Stimulated activated CD4-positive, alpha-beta T cell treated with anti-CD3 and anti-CD28 coated beads, Interleukin-4, amount 100 ng/mL, for 4 hours (primary cell): ENCODE data around the gene PINK1.

ENCODE experiments used
- DNase-seq, 2 experiments: peaks; one replicate each; pipeline ENCODE4 v3.0.0-alpha.2; 2020

Gene PINK1

GRCh38 chr1:20683614-20684013, 50.4 kb downstream of the PINK1 start:
- no peak for DNase-seq

DNA sequence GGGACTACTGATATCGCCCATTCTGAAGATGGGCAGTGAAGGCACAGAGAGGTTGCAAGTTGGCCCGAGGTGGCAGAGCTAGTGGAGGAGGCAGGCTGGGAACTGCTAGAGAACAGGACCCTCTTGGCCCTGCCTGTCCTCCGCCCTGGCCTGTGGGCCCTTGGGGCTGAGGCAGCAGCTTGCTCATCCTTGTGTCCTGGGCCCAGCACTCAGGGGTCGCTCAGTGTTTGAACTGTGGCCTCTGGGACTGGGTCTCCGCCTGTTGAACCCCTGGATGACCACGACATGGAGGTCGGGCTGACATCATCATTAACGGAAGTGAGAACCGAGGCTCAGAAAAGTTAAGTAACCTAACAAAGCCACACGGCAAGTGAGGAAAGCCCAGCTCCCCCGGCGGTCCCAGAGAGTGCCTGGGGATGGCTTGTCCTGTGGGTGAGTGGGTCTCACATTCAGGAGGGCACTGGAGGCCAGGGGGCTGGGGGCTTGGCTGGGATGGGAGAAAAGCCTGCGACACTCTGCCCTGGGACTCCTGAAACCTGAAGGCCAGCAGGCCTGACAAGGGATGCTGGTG, 50.9 kb downstream of the PINK1 start:
- DNase-seq: no peak

- DNase-seq: no peak
Observed at GRCh38 chr1:20684651-20685050, 51.4 kb downstream of the PINK1 start.

DNA sequence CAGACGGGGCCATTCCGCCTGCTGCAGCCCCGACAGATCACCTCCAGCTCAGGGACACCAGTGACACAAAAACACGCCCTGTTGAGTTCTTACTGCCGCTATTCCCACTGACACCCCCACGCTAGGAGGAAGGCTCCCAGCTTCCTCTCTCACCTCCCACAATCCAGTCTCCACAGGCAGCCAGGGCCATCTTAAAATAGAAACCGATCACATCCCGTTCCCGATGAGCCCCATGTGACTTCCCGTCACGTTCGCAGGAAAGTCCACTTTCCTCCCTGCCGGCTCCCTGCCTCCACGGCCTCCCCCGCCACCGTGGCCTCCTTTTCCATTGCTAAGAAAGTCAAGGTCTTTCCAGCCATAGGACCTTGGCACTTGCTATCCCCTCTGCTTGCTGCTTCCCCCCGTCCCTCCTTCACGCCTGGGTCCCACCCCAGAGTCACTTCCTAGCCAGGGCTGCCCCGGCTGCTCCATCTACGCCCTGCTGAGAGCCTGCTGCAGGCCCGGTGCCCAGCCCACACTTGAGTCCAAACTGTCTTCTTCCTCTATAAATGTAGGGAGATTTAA, 51.9 kb downstream of the PINK1 start:
- no peak for DNase-seq

- no peak for DNase-seq
Observed at GRCh38 chr1:20685741-20686140, 52.5 kb downstream of the PINK1 start.

DNA sequence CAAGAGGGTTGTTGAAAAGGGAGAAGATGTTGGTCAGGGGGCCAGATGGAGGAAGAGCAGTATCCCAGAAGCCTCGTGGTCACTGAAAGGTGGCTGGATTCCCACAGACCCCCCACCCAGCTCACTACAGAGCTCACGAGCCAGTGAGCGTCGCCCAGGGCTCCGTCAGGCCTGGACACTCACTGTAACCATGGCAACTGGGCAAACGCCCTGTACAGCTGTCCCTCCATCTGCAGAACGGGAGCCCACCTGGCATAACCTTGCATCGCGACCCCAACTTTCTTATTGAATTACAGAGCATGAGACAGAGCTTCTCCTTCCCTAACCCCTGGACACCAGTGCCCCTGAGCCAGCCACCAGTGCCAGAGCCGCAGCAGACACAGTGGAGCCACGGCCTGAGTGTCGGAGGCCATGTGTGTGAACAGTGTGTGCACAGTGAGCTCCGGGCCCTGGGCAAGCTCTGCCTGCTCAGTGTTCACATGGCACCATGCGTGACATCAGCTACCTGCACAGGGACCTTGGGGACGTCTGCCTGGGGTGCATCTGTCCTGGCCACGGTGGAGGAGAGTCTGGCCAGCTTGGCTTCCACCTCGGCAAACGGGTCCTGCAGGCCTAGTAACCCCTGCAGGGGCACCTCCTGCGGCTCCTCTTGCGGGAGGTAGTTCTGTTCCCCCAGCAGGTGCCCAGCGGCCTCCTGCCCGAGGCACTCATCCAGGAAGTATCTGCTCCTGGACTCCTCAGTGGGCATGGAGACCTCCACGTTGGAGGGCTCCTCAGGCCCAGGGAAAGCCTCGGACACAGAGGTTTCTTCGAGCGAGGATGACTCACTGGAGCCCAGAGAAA, 53.8 kb downstream of the PINK1 start:
- no peak for DNase-seq

DNA sequence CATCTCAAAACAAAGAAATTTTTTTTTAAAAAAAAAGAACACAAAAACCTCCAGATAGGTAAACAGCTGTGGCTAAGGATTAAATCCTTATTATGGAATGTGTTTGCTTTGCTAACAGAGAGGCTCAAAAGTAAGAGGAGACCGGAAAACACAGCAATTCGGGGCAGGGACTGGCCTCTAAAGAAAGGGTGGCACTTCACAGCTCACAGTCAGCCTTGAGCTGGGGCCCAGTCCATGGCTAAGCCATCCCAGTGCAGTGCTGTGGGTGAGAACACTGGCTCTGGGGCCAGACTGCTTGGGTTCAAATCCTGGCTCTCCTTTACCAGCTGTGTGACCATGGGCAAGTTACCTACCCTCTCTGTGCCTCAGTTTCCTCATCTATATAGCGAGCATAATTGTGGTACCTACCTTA, 56.4 kb downstream of the PINK1 start:
- no peak for DNase-seq

GRCh38 chr1:20691872-20692271, 58.6 kb downstream of the PINK1 start:
- no peak for DNase-seq

DNA sequence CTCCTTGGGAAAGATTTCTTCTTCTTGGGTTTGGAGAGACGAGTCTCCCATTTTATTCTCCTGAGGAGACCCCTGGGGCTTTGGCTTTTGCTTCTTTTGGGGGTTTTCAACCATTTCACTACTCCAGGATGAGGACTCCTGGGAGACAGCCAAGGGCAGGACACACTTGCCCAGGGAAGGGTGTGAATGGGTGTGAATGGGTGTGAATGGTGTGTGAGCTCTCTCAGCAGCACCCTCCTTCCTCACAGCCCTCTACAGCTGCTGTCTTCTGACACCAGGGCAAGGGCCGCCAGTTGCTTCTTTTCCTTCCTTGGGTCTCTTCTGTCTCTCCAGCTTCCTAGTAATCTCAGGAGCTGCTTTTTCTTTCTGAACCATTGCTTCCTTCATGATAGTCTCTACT, 60.4 kb downstream of the PINK1 start:
- DNase-seq: no peak

- no peak for DNase-seq
Observed at GRCh38 chr1:20695515-20695914, 62.3 kb downstream of the PINK1 start.

GRCh38 chr1:20696397-20697333, 63.4 kb downstream of the PINK1 start:
- DNase-seq: peak; percentile 57 to 68

DNA sequence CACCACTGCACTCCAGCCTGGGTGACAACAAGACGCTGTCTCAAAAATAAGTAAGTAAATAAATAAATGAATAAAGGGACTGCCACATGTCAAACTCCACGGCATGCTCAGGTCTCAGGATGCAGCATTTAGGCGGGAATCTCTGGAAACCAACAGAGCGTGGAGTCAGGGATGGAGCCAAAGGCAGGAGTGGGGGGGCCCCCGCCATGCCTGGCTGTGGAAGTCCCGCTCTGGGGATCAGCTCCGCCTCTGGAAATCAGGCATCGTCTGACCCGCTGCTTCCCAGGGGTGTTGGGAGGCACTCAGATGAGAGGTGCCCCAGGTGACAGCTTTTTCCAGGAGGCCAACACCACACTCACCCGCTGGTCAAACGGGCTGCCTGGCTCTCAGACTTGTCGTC, 64.3 kb downstream of the PINK1 start:
- no peak for DNase-seq

- no peak for DNase-seq
Observed at GRCh38 chr1:20698195-20698910, 65.1 kb downstream of the PINK1 start.

DNA sequence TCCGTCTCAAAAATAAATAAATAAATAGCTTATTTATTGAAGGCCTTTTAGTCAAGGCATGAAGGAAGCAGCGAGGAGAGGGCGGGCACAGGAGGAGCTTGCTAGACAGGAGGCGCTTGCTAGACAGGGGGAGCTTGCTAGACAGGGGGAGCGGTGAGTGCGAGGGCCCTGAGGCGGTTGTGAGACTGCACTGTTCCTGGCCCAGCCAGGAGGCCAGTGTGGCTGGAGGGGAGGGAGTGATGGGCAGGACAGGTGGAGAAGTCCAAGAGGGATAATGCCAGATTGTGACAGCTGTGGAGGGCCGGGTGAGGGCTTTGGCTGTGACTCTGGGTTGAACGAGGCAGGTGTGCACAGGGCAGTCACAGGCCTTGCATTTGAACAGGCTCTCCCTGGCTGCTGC, 66.3 kb downstream of the PINK1 start:
- no peak for DNase-seq

GRCh38 chr1:20700636-20701215, 67.5 kb downstream of the PINK1 start:
- DNase-seq: no peak
